Stimulated activated memory B cell treated with anti-CD40 and anti-IgM and Interleukin-4, amounts not matched to agents 10 μg/mL and 1 μg/mL and 100 μg/mL, for 72 hours (primary cell): ENCODE measurements around the gene C3orf22.

Experiments used
- ATAC-seq: fragments of 150-1000 bp; cut with Tn5 transposase; 2 replicates; pipeline ENCODE4 v1.10.0; 2021
- H3K27ac Mint-ChIP-seq: one replicate; pipeline ENCODE4 v1.8.0; 2022; ENCODE audit warnings: mild to moderate bottlenecking, mixed read lengths
- H3K27me3 Mint-ChIP-seq: one replicate; pipeline ENCODE4 v1.8.0; 2022; ENCODE audit warnings: mixed read lengths
- H3K36me3 Mint-ChIP-seq: one replicate; pipeline ENCODE4 v1.8.0; 2022; ENCODE audit warnings: mixed read lengths
- H3K4me1 Mint-ChIP-seq: one replicate; pipeline ENCODE4 v1.8.0; 2022; ENCODE audit warnings: mixed read lengths
- H3K4me3 Mint-ChIP-seq: one replicate; pipeline ENCODE4 v1.8.0; 2022; ENCODE audit warnings: mild to moderate bottlenecking, moderate library complexity, mixed read lengths
- H3K9me3 Mint-ChIP-seq: one replicate; pipeline ENCODE4 v1.8.0; 2022; ENCODE audit warnings: mixed read lengths

The C3orf22 gene

DNA sequence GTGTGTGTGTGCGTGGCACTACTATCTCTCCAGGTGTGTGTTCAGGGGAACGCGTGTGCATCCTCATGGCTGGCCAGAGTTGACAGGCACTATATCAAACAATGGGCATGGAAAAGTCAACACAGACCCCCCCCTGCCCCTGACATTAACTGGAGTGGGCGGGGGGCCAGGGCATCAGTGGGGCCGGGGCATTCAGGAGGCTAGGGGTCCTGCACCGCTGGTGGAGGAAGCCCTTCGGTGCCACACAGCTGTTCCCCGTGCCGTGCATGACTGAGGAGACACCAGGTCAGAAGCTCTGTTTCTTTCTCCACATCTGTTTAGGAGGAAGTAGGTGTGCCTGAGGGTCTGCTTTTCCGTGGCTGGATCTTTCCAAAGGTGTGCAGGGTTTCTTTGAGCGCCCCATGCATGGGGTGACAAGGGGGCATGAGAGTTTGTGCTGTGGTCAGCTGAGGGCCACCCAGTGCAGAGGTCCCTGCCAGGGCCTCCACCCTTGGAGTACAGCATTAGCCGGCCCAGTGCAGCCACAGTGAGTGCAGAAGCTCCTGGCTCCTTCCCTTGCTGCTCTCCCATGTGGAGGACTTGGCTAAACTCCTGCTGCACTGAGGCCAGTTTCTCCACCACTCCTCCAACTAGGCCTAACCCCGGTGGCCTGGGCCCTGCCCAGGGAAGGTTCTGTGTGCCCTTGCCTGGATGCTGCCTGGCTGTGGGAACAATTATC, 7.5 kb downstream of the C3orf22 start:
- Mint-ChIP-seq H3K36me3 (no peaks in the 10 kb centered on the region), H3K4me3 (no peak overlapping the region), H3K27me3 (peaks cover 38% of the 10 kb centered on the region), H3K9me3 (no peaks in the 10 kb centered on the region), H3K27ac (no peak overlapping the region), H3K4me1 (no peaks in the 10 kb centered on the region)
- ATAC-seq: no peak

DNA sequence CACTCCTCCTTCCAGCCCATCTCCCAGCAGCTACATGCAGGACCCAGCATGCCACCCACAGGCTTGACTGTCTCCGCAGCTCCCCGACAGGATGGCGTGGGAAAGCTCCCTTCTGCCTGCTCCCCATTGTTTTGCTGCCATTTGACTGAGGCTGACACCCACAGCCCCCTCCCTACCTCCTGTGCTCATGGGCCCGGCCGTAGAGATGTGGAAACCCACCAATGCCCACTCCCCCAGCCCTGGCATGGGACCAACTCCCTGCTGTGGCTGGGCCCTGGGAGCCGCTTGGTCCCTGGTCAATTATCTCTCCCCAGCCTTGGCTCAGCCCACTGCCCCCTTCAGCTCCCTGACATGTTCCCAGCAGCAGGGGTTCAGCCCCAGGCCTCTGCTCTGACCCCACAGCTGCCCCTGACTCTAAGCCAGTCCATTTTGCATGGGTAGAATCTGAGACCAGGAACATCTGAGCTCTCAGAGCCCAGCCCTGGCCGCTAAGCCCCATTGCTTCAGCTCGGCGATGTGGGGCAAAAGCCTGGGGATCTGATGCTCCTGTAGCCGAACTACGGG, 8.2 kb downstream of the C3orf22 start:
- no peak for ATAC-seq
- H3K4me3 Mint-ChIP-seq: no peak overlapping the region
- H3K36me3 Mint-ChIP-seq: no peaks in the 10 kb centered on the region
- H3K27me3 Mint-ChIP-seq: peaks cover 38% of the 10 kb centered on the region
- no peak overlapping the region for H3K27ac Mint-ChIP-seq
- H3K4me1 Mint-ChIP-seq: no peaks in the 10 kb centered on the region
- H3K9me3 Mint-ChIP-seq: no peaks in the 10 kb centered on the region

DNA sequence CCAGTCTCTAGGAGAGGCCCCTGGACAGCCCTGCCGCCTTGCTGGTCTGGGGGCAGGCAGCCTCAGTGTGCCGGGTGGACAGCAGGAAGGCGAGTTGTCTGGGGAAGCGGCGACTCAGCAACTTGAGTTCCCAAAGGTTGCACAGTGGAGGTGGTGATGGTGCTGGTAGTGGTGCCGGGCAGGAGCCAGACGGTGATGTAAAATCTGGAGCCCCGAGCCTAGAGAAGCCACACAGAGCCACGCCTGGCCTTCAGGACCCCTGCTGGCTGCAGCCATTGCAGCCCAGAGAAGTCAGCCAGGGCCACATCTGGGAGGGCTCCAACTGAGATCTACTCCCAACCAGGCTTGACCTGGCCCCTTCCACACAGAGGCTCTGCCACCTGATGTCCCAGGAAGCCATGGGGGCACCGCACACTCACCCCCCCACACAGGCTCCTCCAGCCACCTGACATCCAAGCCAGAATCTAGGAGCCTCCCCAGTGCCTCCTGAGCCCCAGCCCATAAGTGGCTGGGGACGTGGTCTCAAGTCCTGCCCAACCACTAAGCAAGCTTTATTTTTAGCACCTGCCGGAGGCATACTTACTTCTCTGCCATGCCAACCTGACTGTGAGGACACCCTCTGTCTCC, 8.8 kb downstream of the C3orf22 start:
- ATAC-seq: no peak
- Mint-ChIP-seq H3K36me3 (no peaks in the 10 kb centered on the region), H3K27me3 (peaks cover 38% of the 10 kb centered on the region), H3K4me3 (no peak overlapping the region), H3K9me3 (no peaks in the 10 kb centered on the region), H3K4me1 (no peaks in the 10 kb centered on the region), H3K27ac (no peak overlapping the region)

DNA sequence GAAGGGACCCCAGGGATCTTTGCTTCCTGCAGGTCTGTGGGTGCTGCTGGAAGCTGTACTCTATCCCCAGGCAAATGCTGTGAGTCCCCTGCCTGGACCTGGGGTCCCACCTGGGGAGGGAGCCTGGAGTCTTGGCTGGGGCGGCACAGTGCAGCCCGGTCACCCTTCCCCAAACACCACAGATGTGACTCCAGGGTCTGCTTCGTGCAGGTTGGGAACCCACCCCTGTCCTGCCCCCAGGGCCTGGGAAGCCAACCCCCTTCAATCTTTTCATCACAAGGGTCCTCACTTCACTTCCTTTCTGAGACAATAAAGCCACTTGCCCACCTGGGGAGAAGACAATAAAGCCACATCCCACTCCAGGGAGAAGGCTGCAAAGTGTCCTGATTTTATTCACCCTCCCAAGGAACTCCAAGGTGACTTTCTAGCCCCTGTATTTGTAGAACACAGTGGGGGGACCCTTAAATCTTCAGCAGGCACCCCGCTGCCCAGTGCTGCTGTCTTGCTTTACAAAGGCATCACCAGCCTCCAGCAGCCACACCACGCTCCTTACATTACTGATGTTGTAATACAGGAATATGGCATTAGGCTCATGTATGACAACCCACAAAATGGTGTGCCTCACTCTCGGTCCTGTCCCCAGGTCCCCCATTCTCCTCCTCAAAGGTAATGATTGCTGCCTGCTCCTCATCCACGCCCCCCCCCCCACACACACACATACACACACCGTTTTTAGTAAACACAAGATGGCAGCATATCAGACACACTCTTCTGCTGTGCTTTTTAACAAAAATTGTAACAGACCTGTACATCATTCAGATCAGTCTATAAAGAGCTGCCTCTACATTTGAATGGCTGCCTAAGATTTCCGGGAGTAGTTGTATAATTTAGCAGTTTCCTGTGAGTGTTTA, 9.9 kb downstream of the C3orf22 start:
- Mint-ChIP-seq H3K9me3 (no peaks in the 10 kb centered on the region), H3K27me3 (peaks cover 36% of the 10 kb centered on the region), H3K27ac (no peak overlapping the region), H3K4me1 (no peaks in the 10 kb centered on the region), H3K36me3 (no peaks in the 10 kb centered on the region), H3K4me3 (no peak overlapping the region)
- no peak for ATAC-seq

DNA sequence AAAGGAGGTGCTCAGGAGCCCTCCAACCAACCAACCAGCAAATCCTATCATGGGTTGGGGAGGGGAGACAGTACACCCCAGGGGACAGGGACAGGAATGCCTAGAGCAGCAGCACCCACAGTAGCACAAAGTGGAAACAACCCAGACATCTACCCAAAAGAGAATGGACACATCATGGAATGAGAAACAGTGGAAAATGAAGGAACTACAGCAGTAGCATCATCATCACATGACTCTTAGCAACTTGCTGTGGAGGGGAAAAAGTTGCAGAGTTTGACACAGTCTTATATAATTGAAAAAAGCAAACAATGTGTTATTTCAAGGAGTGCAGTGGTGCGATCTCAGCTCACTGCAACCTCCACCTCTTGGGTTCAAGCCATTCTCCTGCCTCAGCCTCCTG, 11.0 kb downstream of the C3orf22 start:
- H3K4me3 Mint-ChIP-seq: no peak overlapping the region
- H3K27me3 Mint-ChIP-seq: peaks cover 31% of the 10 kb centered on the region

DNA sequence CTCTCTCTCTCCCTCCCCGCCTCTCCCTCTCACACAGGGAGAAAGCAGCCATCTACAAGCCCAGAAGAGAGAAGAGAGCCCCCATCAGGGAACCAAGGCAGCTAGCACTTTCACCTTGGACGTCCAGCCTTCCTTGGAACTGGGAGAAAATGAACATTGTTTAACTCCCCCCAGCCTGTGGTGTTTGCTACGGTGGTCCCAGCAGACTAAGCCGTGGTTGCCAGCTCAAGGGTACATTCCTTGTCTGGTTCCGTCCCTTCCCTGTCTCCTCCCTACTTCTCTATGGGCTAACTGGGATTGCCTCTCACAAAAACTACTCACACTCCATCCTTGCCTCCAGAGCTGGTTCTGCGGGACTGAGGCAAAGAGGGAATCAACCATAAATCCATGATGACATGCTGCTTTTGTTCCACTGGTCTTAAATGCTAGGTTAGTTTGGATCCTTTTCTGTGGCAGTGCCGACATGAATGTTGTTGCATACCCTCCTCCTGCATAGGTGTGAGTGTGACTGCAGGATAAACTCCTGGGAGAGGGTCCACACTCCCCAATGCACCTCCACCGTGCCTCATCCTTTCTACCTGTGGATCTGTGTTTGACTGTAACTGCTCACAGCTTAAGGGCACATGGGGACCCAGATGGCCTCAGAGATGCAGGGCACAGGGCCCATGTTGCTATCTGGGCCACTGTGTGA, 12.0 kb downstream of the C3orf22 start:
- no peak for ATAC-seq
- no peaks in the 10 kb centered on the region for H3K36me3 Mint-ChIP-seq
- H3K9me3 Mint-ChIP-seq: no peaks in the 10 kb centered on the region
- H3K4me3 Mint-ChIP-seq: no peak overlapping the region
- H3K27ac Mint-ChIP-seq: no peak overlapping the region
- H3K27me3 Mint-ChIP-seq: peaks cover 31% of the 10 kb centered on the region
- H3K4me1 Mint-ChIP-seq: no peaks in the 10 kb centered on the region

More for the DNA sequence above, 11.0 kb downstream of the C3orf22 start:
- Mint-ChIP-seq H3K27ac (no peak overlapping the region), H3K9me3 (no peaks in the 10 kb centered on the region), H3K4me1 (no peaks in the 10 kb centered on the region), H3K36me3 (no peaks in the 10 kb centered on the region)
- ATAC-seq: no peak

DNA sequence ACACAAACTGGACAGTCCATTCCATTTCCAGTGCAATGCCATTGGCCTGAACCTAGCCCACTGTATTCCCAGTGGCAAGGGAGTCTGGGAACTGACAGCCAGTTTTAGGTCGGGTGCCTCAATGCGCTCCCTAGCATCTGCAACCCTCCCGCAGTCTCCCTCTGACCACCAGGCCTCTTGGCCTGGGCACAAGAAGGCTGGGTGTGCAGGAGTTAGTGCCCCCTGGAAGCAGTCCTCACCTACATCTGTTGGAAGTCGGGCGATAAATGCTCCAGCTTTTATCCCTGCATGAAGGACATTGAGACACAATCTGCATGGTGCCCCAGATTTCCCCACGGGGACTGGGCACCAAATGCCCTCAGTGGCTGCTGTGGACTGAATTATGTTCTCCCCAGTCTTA, 12.7 kb downstream of the C3orf22 start:
- no peak for ATAC-seq
- H3K4me3 Mint-ChIP-seq: no peak overlapping the region
- H3K36me3 Mint-ChIP-seq: no peaks in the 10 kb centered on the region
- no peak overlapping the region for H3K27ac Mint-ChIP-seq
- H3K27me3 Mint-ChIP-seq: peaks cover 26% of the 10 kb centered on the region
- peaks cover 1% of the 10 kb centered on the region for H3K4me1 Mint-ChIP-seq
- no peaks in the 10 kb centered on the region for H3K9me3 Mint-ChIP-seq

DNA sequence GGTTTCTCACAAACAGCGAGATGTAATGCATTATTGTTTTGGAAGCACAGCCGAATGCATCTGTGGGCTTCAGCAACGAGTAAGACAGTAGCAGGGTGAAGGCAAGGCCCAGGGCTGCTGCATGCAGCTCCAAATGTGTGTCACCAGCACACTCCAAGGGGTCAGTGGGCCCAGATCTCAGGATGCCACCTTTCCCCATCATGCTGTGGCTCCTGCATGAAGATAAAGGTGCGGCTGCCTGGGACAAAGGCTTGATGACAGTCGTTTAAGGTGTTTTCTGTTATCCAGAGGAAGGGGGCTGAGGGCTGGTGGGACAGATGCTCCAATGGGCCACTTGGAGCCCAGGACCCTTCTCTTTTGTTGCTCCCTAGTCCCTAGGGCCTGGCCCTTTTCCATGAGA, 13.2 kb downstream of the C3orf22 start:
- Mint-ChIP-seq H3K4me3 (no peak overlapping the region), H3K9me3 (no peaks in the 10 kb centered on the region), H3K27ac (no peak overlapping the region), H3K4me1 (peaks cover 6% of the 10 kb centered on the region), H3K36me3 (no peaks in the 10 kb centered on the region), H3K27me3 (peaks cover 21% of the 10 kb centered on the region)
- ATAC-seq: no peak

DNA sequence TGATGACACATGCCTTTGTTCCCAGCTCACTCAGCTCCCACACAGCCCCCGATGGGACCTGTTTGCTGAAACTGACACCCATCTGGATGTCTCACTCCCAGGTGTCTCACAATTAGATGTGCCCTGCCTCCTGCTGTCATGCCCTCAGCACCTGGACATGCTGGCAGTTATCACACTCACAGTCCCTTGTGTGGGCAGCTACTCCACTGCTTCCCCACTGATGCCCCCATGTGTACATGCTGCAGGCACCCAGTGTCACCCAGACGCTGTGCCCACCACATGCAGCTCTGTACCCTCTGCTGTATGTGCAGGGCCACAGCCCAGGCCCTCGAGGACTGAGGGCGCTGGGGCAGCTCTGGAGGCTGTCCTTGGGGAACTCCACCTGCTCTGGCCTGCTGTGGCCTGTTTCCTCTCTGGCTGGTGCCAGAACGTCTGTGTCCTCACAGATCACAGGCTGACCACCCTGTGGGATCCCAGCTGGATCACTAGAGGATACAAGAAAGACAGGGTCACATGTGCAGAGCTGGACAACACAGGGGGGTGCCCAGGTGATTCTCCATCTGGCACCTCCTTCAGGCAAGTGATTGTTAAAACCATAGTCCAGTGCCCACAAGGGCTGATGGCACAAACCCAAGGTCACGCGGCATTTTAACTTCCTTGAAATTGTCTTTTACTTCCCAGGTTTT, 14.0 kb downstream of the C3orf22 start:
- ATAC-seq: no peak
- peaks cover 6% of the 10 kb centered on the region for H3K4me1 Mint-ChIP-seq
- H3K4me3 Mint-ChIP-seq: no peak overlapping the region

DNA sequence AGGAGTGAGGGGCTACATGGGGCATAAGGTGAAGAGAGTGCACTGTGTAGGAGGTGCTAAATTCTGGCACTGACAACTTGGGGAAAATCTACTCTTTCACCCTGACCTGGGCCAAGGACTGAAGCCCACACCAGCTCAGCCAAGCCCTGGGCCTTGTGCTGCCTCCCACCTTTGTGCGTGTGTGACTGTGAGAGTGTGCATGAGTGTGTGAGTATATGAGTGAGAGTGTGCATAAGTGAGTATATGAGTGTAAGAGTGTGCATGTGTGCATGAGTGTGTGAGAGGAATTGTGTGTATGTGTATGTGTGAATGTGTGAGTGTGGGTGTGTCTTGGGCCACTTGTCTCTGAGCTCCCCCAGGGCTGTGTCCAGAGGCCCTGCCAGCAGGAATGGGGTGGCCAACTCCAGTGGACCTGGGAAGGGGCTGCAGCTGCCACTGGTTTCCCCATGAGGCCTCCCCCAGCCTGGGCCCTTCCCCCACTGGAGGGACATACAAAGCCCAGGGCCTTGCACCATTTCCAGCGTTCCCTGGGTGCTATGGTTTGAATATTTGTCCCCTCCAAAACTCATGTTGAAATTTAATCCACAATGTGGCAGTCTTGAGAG, 15.2 kb downstream of the C3orf22 start:
- H3K4me1 Mint-ChIP-seq: peaks cover 6% of the 10 kb centered on the region
- H3K4me3 Mint-ChIP-seq: no peak overlapping the region
- H3K27ac Mint-ChIP-seq: no peak overlapping the region
- peaks cover 10% of the 10 kb centered on the region for H3K27me3 Mint-ChIP-seq
- peaks cover 6% of the 10 kb centered on the region for H3K9me3 Mint-ChIP-seq
- ATAC-seq: no peak
- H3K36me3 Mint-ChIP-seq: no peaks in the 10 kb centered on the region

More for the DNA sequence above, 14.0 kb downstream of the C3orf22 start:
- no peak overlapping the region for H3K27ac Mint-ChIP-seq
- H3K9me3 Mint-ChIP-seq: peaks cover 3% of the 10 kb centered on the region
- H3K27me3 Mint-ChIP-seq: peaks cover 19% of the 10 kb centered on the region
- H3K36me3 Mint-ChIP-seq: no peaks in the 10 kb centered on the region

DNA sequence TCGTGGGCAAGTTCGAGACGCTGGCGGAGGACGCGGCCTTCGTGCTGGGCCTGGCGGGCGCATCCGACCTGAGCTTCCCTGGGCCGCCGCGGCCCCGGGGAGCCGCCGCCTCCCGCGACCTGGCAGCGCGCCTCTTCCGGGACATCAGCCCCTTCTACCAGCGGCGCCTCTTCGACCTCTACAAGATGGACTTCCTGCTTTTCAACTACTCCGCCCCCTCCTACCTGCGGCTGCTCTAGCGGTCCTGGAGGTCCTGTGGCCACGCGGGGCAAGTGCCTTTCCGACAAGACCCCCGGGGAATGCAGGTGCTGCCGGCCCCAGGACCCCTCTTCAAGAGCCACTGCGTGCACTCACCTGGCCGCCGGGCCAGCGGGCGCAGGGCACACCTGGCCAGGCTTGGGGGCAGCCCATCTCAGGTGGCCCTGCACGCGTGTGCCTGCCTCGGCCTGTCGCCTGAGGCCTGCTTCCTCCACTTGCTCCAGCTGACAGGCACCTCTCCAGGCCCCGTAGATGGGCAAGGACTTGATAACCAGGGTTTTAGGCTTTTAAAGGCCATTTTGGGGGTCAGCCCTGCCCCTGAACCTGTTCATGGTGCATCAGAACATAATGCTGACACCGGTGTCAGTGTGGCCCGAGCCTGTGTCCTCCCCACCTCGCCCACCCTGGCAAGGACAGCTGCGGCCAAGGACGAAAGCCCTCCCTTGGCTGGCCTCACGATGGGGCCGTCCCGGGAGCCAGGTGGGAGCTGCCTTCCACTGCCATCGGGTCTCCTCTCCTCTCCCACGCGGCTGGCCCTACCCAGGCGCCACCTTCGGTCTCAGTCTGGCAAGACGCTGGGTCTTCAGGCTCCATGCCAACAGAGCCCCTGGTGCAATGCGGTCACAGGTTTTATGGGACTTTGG, 16.1 kb downstream of the C3orf22 start:
- Mint-ChIP-seq H3K36me3 (no peaks in the 10 kb centered on the region), H3K4me3 (no peak overlapping the region), H3K27me3 (peaks cover 8% of the 10 kb centered on the region), H3K27ac (no peak overlapping the region), H3K4me1 (peaks cover 6% of the 10 kb centered on the region), H3K9me3 (peaks cover 6% of the 10 kb centered on the region)
- no peak for ATAC-seq

DNA sequence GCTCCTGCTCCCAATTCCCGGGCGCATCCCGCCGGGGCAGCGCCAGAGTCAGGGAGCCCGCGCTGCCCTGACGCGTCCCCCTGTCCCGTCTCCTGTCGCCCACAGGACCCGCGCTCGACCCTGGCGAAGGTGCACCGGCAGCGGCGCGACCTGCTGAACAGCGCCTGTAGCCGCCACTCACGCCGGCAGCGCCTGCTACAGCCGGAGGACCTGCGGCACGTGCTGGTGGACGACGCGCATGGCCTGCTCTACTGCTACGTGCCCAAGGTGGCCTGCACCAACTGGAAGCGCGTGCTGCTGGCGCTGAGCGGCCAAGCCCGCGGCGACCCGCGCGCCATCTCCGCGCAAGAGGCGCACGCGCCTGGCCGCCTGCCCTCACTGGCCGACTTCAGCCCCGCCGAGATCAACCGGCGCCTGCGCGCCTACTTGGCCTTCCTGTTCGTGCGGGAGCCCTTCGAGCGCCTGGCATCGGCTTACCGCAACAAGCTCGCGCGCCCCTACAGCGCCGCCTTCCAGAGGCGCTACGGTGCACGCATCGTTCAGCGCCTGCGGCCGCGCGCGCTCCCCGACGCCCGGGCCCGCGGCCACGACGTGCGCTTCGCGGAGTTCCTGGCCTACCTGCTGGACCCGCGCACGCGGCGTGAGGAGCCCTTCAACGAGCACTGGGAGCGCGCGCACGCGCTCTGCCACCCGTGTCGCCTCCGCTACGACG, 16.9 kb downstream of the C3orf22 start:
- Mint-ChIP-seq H3K27ac (no peak overlapping the region), H3K4me3 (no peak overlapping the region), H3K4me1 (peaks cover 6% of the 10 kb centered on the region), H3K9me3 (peaks cover 6% of the 10 kb centered on the region), H3K36me3 (no peaks in the 10 kb centered on the region), H3K27me3 (peaks cover 15% of the 10 kb centered on the region)
- peak; percentile 46 for ATAC-seq
